GM18868 (cell line): ENCODE data around the gene LARP4B.

Experiments
- ATAC-seq: cut with Tn5 transposase; IDR thresholded peaks from one replicate; pipeline ENCODE4 v1.9.1; 2021; ENCODE audit warnings: mild to moderate bottlenecking, moderate library complexity; ENCODE audit not compliant: unreplicated experiment

LARP4B gene

DNA sequence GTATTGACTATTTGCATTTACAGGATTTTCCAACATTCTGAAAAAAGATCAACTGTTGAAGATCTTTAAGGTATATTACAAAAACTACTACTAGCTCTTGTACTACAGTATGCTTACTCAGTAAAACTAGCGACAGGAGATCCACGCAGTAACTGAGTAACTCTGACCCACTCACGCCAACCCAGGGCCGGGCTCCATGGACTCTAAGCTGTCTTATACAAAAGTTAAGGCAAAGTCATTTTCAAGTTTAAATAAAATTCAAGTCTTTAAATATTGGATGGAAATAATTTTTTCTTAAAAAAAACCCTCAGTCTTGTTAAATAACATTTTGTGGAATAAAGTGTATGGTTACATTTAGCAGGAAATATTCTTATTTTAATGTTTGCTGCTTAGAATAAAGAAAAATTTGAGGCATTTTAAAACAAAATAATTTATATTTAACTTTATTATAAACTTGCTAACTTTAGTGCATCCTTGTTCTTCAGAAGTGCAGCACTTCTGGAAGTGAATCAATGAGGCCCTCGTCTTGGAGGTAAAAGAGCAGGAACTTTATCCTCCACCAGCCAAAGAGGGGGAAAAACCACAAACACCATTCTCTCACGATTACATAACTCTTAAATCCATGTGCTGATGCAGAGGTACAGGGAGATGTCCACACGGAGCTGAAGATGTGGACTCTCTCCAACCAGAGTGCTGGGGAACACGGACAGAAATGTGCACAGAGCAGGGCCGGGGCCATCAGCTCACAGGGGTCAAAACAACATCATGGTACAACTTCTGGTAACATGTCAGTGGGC is 119.9 kb downstream of the LARP4B start:
- ATAC-seq: no peak

DNA sequence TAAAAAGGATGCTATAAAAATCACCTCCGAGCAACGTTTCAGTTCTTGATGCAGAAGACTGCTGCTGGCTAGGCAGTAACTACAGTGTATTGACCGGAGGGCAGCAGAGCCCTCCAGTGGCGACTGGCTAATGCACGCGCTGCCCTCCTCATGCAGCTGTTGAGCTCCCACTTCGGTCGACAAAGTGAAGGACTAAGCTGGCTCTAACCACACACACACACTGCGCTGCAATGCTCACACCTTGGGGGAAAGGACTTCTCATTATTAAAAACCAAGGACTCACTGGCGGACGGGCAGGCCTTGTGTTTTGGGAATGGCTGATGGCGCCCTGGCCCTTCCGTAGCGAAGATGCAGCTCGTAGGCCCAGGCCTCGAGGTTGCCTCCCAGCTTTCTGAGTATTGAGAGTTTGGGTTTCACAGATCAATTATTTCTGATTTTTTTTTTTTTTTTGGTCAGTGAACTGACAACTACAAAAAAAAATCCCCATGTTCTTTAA is 121.1 kb downstream of the LARP4B start:
- no peak for ATAC-seq

DNA sequence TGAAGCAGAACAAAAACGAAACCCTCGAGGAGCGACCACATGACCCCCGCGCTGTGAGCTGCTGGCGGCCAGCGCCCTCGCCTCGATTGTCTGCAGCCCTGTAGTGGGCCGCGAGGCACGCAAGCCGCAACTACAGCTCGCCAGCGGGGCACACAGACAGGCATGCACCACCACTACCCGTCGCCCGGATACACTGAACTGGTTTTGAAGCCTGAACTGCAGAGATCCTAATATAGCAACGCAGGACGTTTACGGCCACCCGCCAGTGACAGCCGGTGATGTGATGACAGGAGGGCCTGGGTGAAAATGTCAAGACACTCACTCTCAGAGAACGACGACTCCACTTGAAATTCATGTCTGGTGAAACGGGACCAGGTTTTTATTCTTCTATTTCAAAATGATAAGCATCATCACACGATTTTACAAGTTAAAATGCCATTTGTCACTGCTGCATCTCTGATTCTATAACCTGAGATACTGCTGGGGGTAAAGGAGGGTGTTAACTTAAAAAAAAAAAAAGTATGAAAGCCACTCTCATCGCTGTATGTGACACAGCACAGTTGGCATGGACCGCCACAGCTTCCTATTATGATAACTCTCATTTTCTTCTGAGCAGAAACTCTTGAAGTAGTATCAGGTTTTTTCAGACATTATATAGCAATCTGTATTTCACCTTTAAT is 121.7 kb downstream of the LARP4B start:
- ATAC-seq: no peak

DNA sequence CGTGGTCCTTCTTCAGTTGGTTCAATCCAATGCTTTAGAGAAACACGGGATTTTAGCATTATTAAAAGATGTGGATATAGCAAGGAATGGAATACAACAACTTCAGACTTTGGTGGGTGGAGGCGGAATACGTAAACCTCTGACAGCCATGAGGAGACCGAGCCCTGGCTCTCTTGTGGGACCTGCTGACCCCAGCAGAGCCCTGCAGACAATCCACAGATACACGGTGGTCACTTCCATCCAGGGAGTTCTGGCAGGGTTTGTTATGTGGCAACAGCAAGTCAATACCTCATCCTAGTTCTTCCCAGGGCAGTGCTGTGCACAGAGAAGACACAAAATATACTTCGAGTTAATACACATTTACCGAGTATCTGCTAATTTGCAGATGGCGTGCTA is 123.5 kb downstream of the LARP4B start:
- no peak for ATAC-seq

DNA sequence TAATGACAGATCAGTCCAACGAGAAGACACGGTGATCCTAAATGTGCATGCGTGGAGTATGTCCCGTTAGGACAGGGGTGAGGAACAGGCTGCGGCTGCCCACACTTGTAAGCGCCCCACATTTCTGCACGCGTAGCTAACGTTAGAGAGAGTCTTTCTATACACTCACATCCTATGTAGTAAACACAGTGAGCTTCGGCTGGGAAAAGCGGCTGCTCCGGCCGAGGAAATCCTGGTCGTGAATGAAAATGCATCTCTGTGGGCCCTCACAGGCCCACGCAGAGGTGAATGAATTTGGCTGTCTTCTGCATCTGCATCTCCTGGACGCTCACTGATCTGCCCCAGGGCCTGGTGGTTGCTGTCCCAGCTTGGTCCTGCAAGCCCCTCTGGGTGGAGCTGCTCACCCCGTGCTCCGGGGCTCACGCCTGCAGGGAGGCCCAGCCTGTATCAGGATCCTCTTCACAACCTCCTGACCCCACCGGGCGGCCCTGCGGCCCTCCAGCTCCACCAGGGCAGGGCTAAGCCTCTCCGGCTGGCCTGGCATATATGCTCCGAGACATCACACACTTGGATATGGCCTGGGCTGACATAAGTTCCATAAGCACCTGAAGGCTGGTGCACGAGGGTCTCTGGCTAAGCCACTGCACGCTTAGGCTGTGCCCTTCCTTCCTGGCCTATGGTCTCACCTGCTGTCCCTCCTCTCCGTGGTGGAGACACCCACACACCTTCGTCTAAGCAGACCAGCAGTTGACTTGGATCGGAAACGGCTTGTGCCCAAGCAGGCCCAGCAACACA is 124.1 kb downstream of the LARP4B start:
- no peak for ATAC-seq

DNA sequence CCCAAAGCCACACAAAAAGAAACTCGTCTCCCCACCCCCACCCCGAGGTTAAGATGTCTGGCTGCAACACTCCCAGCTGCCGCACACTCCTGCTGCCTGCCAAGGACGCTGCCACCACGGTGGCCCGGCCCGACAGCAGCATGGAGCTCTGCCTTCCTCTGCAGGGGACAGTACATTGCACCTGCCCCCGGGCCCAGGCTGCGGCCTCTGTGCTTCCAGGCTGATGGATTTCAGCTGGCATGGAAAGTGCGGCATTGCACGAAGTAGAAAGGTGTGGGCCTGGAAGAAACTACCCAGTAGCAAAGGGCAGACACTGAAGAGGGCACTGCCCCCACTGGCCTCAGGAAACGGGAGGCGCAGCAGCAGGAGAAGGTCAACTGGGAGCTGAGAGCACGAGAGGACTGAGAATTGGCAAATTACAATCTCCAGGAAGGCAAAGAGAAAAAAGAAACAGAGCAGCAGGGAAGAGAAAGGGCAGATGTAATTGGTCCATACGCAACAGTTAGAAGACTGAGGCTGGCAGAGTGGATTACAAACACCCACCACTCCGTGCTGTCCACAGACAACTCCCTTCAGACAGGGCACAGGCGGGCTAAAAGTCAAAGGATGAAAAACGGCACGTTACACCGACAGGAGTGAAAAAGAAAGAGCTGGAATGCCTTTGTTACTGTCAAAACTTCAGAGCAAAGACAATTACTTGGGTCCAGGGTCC is 124.9 kb downstream of the LARP4B start:
- no peak for ATAC-seq

DNA sequence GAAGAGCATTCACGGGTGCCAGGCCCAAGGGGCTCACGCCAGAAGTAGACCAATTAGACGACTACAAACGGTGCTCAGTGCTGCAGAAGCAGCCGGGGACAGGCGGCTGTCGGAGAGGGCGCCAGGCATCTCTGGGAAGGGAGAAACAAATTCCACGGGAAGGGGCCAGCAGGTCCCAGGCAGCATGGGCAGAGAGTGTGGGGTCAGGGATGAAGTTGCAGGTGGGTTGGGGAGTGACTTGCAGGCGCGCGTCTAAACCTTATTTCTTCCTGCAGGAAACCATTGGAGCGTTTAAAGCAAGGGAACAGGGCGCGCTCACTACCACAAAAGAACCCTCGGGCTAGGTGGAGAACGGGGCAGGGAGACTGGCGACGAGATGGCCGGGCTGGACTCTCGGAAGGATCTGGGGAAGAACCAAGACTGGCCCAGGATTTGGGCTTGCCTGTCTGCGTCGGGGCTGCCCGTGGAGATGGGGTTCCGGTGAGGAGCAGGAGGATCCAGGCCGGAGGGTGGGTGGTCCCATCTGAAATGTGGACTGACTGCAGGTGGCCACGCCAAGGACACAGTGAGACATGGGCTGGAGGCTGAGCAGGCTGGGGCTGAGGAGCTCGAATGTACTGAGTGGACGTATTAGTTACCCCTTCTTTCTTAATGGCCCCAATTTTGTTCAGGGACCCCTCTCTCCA is 125.7 kb downstream of the LARP4B start:
- ATAC-seq: no peak

DNA sequence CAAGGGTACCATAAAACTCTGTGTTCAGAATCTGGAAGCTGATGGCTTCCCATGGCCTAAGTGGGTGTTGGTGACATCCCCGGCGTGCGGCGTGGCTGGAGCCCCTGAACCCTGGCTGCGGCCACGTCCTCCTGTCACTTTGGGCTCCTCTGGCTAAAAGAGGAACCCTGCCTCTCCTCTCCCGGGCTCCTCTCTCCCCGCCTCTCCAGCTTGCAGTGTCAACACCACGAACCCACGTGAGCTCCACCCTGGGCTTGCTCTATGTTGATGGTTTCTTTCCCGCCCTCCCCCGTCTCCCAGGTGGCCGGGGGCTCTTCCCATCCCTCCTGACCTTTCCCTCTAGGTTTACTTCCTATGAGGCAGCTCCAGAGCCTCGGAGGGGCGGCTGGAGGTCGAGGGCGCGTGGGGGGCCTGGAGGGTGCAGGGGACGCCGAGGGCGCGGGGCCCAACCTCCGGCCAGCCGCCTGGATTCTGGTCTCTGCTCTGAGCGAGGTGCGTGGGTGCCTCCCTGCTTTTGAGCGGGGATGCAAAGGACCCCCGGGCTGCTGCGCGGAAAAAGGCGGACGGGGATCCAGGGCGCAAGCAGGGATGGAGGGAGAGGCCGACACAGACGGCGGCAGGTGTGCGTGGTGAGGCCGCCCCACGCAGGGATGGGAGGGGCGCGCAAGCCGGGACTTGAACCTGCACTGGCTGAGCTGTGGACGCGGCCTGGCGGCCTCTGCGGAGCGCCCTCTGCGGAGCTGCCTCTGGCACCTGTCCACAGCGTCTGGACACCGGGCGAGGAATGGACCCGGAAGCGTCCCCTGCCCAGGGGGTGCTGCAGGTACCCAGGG is 126.5 kb downstream of the LARP4B start:
- ATAC-seq: no peak

DNA sequence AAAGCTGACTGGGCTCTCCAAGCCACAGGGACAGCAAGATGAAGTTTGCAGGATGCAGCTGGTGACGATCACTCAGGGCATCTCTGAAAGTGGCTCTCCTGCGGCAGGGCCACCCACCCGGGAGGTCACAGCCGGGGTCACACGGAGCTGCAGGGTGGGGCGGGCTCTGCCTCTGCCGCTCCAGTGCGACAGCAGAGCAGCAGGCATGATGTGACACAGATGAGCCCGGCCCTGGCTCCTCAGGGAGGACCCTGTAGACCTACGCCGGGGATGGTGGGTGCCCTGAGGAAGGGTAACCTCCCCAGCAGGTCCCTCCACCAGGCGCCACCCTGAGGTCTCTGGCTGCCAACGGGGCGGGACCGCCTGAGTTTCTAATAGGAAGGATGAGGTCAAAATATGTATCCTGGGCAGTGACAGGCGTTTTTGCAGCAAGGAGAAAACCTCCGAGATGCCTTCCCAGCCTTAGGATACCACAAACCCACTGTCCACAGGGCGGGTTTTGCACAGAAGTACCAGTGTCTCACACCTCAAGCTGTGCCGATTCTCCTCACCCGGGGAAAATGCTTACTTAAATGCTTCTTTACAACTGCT is 127.2 kb downstream of the LARP4B start:
- no peak for ATAC-seq

DNA sequence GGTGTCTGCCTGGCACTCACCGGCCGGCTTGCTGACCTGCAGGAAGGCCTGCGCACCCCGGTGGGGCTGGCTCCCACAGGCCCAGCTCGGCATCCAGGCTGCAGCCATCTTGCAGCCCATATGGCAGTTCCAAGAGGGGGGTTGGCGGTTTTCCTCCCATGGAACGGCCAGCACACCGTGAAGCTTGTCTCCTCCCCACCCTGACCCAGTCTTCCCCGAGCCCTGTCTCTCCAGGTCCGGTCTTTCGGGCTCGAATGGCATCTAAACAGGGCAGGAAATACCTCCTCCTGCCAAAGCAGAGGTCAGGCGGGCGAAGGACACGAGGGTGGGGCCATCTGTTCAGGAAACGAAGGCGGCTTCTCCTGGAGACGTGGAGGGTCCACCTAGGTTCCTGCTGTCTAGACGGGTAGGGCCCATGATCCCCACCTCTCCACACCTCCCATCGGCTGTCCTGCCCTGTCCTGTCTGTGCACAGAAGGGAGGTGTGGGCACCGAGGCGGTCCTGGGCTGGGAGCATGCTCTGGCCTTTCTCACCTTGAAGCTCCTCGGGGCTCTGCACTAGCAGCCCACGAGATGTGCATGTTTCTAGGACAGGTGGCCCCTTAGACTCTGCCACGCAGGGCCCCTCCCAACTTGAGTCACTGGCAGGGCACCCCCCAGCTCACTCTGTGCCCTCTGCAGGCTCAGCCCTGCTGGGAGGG is 128.3 kb downstream of the LARP4B start:
- no peak for ATAC-seq

DNA sequence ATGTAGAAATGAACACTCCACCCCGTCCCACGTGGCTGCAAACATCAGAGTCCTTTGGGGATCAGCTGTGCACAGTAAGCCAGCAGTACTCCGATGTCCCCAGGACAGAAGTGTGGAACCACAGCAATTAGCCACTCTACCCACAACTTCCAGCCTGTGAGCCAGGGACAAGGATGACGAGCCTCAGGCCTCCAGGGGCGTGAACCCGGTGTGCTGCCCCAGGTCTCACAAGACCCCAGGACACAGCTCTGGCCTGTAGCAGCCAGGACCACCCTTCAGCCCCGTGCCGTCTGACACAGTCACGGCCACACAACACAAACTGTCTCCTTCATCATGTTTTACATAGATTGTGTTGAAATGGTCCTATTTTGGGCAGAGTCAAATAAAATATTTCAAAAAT is 129.0 kb downstream of the LARP4B start:
- ATAC-seq: no peak

DNA sequence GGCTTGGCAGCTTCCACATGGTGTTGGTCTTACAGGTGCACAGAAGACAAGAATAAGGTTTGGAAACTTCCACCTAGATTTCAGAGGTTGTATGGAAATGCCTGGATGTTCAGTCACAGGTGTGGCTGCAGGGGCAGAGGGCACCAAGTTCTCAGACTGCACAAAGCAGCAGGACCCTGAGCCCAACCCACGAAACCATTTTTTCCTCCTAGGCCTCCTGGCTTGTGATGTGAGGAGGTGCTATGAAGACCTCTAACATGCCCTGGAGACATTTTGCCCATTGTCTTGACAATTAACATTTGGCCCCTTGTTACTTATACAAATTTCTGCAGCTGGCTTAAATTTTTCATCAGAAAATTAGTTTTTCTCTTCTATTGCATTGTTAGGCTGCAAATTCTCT is 134.3 kb downstream of the LARP4B start:
- no peak for ATAC-seq

DNA sequence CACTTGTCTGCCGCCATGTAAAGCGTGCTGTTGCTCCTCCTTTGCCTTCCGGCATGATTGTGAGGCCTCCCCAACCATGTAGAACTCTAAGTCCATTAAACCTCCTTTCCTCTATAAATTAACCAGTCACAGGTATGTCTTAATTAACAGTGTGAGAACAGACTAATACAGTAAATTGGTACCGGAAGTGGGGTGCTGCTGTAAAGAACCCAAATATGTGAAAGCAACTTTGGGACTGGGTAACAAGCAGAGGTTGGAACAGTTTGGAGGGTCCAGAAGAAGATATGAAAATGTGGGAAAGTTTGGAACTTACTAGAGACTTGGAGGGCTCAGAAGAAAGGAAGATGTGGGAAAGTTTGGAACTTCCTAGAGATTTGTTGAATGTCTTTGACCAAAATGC is 135.3 kb downstream of the LARP4B start:
- ATAC-seq: no peak

DNA sequence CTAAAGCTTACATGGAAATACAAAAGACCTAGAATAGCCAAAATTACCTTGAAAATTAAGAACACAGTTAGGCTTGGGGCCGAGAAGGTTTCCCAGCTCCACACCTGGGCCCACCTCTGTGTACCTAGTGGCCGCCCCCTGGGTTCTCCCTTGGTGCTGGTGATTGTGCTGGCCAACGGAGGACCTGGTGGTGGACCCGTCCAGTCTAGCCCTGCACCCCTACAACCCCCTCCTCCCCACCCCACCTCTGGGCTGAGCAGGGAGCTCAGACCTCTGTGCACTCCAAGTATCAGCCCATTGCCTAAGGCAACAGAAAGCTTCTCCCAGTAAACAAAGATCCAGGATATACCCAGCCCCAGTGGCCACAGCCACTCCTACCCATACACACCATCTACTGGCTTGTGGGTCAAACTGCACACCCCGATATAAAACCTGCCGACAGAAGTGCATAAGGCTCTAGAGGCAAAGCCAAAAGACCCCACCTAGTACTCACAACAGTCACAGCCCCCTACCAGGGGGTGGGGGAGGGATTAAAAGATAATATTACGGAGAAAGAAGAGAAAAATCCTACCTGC is 137.0 kb downstream of the LARP4B start:
- ATAC-seq: no peak

DNA sequence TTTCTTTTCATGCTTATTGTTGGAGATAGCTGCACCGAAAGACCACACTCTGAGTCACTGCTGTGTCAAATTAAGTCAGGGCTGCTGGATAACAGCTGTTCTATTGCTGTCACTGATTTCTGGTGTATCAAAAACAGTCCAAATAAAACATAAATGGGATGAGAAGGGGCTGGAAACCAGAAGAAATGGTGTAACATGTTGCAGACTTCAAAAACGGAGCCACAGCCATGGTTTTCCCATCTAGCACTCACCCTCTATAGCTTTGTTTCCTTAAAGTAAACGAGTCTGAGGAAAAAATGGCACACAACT is 138.8 kb downstream of the LARP4B start:
- ATAC-seq: no peak

DNA sequence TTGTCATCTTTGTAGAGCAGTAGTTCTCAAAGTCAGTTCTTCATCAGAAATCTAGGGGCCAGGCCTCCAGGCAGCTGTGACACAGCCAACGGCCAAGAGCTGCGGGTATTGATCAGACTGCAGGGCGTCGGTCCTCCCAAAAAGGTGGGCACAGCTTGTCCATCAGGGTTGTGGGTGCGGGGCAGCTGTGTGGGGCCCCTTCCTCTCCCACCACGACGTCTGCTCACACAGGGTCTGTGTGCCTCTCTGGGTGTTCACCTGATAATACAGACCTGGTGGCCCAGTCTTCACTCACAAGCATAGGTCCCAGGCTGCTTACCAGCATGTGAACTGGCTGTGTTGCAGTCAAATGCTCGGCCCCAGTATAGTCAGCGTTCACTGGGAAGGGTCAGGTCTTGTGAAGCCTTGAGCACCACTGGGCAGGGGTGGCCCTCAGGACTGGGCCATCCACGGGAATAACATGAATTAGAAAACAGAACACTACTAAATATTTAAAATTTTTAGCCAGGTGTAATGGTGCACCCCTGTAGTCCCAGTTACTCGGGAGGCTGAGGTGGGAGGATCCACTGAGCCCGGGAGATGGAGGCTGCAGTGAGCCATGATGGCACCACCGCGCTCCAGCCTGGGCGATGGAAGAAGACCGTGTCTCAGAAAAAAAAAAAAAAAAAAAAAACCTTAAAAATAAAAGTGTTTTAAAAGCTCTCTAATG is 139.3 kb downstream of the LARP4B start:
- no peak for ATAC-seq

DNA sequence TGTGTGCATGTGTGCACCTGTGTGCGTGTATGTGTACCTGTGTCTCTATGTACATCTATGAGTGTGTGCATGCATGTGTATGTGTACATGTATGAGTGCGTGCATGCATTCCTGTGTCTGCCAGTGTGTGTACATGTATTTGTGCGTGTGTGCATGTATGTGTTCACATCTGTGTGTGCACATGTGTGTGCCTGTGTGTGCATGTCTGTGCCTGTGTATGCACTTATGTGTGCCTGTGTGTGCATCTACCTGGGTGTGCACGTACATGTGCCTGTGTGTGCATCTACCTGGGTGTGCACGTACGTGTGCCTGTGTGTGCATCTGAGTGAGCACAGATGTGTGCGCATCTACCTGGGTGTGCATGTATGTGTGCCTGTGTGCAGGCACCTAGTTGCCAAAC is 139.9 kb downstream of the LARP4B start:
- ATAC-seq: no peak
